HG03159 (cell line): Measurements from ENCODE around the gene GZMM.
"Not testable (repeated sequence)": the region's sequence is repeated elsewhere in the genome, so short reads cannot be mapped to it uniquely, and the experiment has no call there.

Experiments
- ATAC-seq: cut with Tn5 transposase; IDR thresholded peaks from one replicate; pipeline ENCODE4 v1.9.1; 2021; ENCODE audit warnings: mild to moderate bottlenecking, moderate library complexity; ENCODE audit not compliant: unreplicated experiment

GZMM gene

DNA sequence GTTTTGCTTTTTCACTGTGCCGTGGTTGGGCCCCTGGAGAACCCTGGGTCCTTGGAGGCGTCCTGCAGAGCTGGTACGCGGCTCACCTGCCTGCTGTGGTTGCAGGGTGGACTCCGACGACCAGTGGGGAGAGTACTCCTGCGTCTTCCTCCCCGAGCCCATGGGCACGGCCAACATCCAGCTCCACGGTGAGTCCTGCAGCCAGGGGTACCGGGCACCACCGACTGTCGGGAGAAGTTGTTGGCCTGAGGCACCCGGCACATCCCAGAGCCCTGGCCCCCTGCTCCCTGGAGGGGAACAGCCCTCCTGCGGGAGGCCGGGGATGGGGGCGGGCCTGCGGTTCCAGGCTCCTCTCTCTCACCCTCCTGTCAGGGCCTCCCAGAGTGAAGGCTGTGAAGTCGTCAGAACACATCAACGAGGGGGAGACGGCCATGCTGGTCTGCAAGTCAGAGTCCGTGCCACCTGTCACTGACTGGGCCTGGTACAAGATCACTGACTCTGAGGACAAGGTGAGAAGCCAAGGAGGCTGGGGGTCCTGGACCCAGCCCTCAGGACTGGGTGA lies 36.5 kb downstream of the GZMM start:
- ATAC-seq, result no peak

DNA sequence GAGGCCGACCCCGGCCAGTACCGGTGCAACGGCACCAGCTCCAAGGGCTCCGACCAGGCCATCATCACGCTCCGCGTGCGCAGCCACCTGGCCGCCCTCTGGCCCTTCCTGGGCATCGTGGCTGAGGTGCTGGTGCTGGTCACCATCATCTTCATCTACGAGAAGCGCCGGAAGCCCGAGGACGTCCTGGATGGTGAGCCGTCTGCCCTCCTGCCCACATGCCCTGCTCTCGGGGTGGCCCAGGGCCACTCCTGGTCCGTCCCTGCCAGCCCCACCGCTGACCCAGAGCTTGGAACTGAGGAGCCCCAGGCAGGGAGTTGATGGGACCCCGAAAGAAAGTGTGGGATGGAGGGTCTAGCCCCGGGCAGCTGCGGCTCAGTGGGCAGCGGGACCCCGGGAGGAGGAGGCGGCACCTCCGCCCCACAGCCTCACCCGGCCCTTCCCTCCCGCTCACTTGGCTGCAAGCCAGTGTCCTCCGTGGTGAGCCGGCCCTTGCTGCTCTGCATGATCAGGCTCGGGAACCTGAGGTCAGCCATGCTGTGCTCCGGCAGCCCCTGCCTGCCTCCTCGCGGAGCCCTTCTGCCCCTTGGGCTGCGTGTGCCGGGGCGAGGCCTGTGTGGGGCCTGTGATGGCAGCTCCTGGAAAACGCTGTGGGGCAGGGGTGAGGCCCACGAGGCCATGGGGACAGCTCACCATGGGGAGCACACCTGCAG lies 37.7 kb downstream of the GZMM start:
- ATAC-seq, result no peak

DNA sequence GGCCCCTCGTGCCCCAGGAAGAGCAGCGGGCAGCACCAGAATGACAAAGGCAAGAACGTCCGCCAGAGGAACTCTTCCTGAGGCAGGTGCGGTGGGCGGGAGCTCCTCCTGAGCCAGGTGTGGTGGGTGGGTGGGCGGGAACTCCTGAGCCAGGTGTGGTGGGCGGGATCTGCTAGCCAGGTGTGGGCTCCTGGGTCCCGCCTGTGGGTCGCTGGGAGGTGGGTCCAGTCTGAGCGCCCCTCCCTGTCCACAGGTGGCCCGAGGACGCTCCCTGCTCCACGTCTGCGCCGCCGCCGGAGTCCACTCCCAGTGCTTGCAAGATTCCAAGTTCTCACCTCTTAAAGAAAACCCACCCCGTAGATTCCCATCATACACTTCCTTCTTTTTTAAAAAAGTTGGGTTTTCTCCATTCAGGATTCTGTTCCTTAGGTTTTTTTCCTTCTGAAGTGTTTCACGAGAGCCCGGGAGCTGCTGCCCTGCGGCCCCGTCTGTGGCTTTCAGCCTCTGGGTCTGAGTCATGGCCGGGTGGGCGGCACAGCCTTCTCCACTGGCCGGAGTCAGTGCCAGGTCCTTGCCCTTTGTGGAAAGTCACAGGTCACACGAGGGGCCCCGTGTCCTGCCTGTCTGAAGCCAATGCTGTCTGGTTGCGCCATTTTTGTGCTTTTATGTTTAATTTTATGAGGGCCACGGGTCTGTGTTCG lies 38.8 kb downstream of the GZMM start:
- no peak for ATAC-seq

DNA sequence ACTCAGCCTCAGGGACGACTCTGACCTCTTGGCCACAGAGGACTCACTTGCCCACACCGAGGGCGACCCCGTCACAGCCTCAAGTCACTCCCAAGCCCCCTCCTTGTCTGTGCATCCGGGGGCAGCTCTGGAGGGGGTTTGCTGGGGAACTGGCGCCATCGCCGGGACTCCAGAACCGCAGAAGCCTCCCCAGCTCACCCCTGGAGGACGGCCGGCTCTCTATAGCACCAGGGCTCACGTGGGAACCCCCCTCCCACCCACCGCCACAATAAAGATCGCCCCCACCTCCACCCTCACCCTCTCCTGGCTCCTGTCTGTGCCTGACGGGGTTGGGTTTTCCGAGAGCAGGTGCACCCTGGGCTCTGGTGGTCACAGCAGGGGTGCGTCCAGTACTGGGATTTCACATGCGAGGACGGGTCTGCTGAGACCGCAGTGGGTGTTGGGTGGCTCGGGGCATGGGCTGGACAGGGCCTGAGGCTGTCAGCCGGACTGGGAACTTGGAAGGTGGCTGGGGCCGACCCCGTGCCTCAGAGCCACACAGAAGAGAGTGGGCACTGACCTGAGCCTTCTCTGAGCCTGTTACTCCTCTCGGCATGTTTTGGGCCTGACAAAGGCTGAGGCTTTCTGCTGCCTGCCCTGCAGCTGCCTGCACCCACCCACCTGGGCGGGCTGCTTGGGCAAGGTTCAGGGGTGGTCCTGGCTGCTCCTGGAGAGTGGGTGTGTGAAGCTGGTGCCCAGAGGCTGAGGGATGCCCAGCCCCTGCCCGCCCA lies 39.5 kb downstream of the GZMM start:
- no peak for ATAC-seq

DNA sequence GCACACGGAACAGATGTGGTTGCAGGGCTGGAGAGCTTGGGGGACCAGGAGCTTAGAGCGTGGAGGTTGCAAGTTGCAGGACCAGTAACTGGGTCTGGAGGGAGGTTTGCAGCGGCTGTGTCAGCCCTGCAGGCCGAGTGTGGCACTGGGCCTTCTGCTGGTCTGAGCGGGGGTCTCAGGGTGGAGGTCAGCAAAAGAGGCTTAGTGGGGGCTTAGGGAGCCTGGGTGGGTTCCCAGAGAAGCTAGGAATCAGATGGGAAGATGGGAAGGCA lies 40.1 kb downstream of the GZMM start:
- ATAC-seq, result no peak

DNA sequence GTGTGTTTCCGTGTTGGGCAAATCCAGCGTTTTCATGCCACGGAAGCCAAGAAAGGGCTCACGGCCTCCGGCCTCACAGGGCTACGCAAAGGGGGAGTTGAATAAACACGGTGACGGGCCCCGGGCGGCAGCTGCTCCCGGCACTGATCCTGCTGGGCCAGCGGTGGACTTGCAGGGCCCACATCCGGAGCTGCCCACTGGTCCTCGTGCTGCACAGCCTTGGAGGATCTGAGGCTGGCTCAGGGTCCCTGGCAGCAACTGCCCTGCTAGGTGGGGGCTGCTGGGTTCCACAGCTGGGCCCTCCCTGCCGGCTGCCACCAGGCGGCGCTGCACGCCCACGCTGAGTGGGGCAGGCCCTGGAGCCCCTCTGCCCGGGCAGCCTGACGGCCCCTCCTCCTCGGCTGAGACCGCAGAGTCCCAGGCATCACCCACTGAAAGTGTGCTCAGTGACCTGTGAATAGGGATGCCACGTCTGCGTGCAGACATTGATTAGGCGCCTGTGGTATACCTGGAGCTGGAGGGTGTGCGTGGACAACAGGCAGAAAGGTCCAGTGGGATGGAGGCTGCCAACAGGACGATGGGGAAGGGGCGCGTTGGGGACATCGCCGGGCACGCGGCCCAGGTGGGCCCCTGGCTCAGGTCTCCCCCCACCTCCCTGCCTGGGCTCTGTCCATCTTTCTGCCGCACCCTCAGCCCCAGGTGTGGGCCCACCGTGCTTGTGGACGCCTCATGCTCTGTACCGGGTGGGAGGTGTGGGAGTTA lies 40.6 kb downstream of the GZMM start:
- ATAC-seq, result no peak

DNA sequence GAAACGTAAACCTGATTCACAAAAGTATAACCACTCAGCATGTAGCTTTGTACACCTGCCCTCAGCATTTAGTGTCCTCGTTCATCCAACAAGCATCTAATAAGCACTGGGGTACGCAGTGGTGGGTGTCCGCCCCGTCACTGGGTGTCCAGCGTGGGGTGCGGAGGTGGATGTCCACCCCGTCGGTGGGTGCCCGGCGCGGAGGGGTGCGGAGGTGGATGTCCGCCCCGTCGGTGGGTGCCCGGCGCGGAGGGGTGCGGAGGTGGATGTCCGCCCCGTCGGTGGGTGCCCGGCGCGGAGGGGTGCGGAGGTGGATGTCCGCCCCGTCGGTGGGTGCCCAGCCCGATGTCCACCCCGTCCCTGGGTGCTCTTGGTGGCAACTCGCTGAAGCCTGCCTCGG lies 41.3 kb downstream of the GZMM start:
- ATAC-seq, result not testable (repeated sequence)

DNA sequence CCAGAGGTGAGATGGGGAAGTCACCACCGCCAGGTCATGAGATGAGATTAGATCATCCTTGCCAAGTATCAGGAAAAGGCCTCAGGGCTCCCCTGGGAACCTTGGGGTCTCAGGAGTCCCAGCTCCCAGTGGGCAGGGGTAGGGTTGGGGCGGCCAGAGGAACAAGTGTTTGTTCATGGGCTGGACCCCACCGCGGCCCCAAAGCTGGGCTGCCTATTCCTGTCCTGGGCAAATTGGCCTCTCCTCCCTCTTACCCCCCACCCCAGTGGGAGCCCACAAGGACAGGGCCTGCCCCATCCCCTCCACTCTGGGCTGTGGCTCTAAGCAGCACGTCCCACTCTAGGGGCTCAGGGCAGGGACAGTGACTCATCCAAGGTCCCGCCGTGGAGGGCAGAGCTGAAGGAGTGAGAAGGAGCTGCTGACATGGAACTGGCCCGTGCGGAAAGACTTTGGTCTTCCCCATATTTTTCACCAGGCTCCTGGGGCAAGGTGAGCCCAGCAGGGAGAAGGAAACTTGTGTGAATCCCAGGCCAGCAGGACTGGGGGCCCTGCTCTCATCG lies 41.8 kb downstream of the GZMM start:
- no peak for ATAC-seq

DNA sequence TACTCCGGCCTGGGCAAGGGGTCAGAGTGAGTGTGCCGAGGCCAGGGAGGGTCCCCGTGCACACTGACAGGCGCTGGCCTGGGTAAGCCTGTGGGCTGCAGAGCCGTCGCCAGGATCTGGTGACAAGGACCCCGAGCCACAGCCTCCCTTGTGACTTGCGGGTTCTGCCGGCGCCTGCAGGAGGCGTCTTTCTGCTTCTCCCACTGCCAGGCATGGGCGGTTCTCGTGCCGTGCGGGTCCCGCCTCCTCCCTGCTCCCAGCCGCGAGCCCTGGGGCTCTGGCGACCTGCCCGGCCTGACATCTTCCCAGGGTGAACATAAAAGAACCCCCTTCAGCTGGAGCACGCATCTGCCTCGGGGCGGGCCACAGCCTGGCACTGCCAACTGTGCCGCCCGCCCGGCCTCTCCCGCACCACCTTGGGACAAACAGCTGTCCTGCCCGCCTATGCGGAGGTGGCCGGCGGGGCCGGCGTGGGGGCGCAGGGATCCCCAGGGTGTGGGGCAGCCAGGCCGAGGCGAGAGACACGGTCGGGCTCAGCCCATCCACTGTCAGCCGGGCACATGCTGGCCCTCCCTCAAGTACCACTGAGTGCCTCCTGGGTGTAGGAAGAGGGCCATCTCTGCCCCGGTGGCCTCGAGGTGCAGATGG lies 44.4 kb downstream of the GZMM start:
- ATAC-seq, result no peak

DNA sequence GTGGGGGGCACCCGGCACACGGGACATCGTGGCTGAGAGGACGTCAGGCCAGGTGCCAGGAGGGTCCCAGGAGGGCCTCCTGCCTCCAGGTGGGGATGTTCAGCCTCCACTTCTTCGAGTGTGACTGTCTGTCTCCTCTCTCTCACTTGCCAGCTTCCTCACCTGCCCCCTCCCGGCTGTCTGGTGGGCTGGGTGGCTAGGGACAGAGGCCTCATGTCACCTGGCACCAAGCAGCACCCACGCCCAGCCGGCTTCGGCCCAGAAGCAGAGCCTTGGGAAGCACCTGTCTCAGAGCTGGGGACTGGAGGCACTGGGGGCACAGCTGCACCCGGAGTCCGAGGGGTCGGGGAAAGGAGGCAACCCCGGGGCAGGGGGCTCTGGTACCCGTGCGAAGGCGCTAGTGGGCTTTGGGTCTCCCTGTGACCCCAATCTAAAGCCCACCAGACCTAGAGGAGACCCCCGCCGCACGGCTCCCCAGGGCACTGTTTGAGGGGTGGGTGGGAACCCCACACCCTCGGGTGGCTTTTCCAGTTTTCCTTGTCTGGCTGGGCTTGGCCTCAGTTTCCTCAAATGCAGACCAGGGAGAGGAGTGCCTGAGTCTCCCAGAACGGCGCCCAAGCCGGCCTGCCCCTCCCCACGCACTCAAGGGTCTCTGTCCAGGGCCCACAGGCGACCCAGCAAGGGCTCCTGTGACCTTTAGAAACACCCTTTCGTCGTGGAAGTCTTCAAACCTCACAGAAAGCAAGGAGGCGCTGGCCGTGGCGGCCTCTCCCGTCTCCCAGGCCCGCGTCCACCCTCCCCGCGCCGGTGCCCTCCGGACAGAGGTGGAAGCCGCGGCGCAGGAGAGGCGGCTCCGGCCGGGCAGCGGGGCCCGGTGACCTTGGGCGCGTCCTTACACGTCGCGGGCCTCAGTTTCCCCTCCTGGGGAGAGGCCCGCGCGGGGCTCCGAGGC lies 45.2 kb downstream of the GZMM start:
- ATAC-seq, result no peak

DNA sequence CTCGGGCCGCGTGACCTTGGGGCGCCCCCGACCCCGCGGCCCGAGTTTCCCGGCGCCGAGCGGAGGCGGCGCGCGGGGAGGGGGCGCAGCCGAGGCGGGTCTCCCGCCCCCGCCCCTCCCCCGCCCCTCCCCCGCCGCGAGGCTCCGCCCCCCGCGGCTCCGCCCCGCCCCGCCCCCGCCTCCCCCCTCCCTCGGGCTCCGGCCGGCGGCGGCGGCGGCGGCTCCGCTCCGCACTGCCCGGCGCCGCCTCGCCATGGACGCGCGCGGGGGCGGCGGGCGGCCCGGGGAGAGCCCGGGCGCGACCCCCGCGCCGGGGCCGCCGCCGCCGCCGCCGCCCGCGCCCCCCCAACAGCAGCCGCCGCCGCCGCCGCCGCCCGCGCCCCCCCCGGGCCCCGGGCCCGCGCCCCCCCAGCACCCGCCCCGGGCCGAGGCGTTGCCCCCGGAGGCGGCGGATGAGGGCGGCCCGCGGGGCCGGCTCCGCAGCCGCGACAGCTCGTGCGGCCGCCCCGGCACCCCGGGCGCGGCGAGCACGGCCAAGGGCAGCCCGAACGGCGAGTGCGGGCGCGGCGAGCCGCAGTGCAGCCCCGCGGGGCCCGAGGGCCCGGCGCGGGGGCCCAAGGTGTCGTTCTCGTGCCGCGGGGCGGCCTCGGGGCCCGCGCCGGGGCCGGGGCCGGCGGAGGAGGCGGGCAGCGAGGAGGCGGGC lies 46.0 kb downstream of the GZMM start, which contains the start of gene HCN2:
TSS of gene HCN2 (plus strand) at position 189 of the 703 bp plus-strand sequence. CDS start at position 254, 65 bp downstream.
- ATAC-seq, result no peak

DNA sequence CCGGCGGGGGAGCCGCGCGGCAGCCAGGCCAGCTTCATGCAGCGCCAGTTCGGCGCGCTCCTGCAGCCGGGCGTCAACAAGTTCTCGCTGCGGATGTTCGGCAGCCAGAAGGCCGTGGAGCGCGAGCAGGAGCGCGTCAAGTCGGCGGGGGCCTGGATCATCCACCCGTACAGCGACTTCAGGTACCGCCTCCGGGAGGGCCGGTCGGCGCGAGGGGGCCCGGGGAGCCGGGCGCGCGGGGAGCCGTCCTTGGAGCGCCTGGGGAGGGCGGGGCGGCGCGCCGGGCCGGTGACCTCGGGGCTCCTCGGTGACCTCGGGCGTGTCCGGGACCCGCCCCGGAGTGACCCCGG lies 46.5 kb downstream of the GZMM start:
- no peak for ATAC-seq

DNA sequence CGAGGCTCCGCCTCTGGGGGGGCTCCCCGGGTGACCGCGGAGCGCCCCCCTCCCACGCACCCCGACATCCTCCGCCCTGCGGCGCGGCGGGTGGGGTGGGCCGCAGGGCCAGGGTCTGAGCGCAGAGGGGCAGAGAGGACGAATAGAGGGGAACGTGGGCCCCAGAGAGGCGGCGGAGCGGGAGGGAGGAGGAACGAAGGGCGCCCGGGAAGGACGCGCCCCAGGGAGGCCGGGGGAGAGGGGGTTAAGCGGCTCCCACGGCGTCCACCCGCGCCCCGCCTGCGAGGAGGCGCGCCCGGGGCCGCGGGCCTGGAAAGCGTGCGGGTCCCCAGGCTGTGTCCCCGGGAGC lies 46.9 kb downstream of the GZMM start:
- ATAC-seq, result no peak

DNA sequence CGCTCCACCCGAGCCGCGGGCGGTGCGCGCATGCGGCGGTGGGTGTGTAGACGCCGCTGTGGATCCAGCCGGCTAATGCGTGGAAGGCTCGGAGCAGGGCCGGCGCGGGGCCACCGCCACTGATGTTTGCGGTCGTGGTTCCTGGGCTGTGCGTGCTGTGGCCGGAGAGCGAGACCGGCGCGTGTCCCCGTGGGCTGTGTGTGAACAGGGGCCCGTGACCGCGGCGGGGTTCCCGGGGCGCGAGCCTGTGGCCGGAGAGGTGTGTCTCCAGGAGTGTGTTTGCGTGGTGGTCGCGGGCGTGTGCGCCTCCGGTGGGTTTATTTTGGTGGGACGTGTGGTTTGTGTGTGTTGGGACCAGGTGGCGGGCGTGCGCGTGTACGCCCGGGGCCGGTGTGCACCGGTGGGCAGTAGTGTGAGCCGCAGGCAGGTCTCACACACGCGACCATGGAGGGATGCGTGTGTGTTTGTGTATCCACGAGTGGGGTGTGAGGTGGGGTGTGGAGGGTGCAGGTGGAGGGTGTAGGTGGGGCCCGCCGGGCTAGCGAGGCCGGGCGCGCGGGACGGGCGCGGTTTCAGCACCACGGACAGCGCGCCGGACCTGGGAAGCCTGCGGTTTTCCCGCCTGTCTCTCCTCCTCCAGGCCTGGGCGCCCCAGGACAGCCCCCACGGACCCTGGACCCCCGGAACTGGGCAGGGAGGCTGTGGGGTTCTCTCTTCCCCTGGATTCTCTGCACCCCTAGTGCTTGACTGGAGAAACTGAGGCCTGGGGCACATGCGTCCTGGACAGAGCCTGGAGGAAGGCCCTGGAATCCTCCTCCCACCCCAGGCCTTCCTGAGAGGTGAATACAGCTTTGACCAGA lies 47.5 kb downstream of the GZMM start:
- no peak for ATAC-seq

DNA sequence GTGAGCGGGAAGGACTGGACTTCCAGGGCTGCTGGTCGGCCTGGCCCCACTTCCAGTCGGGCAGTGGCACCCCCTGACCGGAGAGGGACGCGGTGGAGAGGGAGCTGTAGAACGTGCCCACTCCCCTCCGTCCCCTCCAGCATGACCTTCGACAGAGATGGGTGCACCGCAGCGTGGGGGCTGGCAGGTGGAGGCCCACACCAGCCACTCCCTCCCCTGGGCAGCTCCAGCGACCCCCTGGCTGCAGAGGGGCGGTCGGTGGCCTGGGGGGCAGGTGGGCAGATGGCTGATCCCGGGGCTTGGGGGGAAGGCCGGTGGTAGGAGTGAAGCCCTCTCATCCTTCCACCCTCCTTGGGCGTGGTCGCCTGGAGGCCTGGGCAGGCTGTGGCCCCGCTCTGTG lies 48.2 kb downstream of the GZMM start:
- no peak for ATAC-seq

DNA sequence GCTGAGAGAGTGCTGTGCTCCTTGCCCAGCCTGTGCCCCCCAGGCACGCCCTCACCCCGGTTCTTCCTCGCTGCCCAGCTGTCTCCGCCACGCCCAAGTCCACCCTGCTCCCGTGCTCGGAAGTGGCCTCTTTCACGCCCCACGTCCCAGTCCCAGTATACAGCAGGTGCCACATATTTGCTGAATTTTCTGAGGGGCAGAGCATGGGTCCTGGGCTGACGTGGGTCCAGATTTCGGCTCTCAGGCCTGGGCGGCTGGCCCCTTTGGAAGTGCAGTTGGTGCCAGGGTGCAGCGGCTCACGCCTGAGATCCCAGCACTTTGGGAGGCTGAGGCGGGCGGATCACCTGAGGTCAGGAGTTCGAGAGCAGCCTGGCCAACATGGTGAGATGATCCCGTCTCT lies 49.2 kb downstream of the GZMM start:
- no peak for ATAC-seq

DNA sequence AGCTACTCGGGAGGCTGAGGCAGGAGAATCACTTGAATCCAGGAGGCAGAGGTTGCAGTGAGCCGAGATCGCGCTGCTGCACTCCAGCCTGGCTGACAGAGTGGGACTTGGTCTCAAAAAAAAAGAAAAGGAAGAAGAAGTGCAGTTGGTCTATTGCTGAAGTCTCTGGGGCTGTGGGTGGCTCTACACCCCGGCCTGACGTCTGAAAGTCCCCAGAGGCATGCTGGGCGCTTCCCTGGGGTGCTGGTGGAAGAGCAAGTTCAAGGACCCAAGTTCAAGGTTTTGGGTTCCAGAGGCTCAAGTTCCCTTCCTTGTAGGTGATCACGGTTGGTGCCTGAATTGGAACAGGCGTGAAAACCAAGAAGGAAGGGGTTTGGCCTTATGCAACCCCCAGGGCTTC lies 49.7 kb downstream of the GZMM start:
- no peak for ATAC-seq
